HEK293 (cell line): ENCODE measurements around the gene IL4R.

Experiments
- CTCF ChIA-PET: fragments of 350-600 bp; formaldehyde crosslinking; extraction: SDS; loops from one replicate; lab custom pipeline; 2021; ENCODE audit warnings: antibody characterized with exemption; lab: Yijun Ruan, JAX
- POLR2A ChIA-PET: fragments of 300-600 bp; formaldehyde crosslinking; extraction: SDS; loops from one replicate; lab custom pipeline; 2020; ENCODE audit warnings: antibody characterized with exemption, inconsistent platforms; lab: Yijun Ruan, JAX
- H3K27ac ChIP-seq: fragments of 200-500 bp; sonication (Bioruptor generic); 2 replicates; pipeline ENCODE4 v1.5.1; 2014; ENCODE audit warnings: low read depth, low read length, control low read depth, inconsistent platforms; ENCODE audit errors: extremely low read depth
- H3K36me3 ChIP-seq, 2 experiments: fragments of 200-500 bp in 1 of 2; sonication (Bioruptor generic) in 1 of 2; 1 replicate in 1 of 2; 2 replicates in 1 of 2; pipeline ENCODE4 v1.5.1; 2014 to 2017; ENCODE audit warnings: inconsistent platforms in 2 of 2, low read length in 2 of 2; ENCODE audit not compliant: control insufficient read depth in 2 of 2, insufficient read depth in 1 of 2
- H3K4me1 ChIP-seq: fragments of 200-500 bp; sonication (Bioruptor generic); 2 replicates; pipeline ENCODE4 v1.5.1; 2014; ENCODE audit warnings: mild to moderate bottlenecking, low read length, inconsistent platforms; ENCODE audit not compliant: control insufficient read depth, insufficient read depth
- H3K4me3 ChIP-seq: 2 replicates; pipeline ENCODE4 v1.5.1; 2011; ENCODE audit warnings: low read depth, mild to moderate bottlenecking, control low read depth, low read length, moderate library complexity
- H3K9me3 ChIP-seq: fragments of 200-500 bp; sonication (Bioruptor generic); 2 replicates; pipeline ENCODE4 v1.5.1; 2014; ENCODE audit warnings: low read depth, low read length, inconsistent platforms; ENCODE audit not compliant: control insufficient read depth, insufficient read depth
- HOXC10 ChIP-seq: sonication (generic); formaldehyde crosslinking; IDR thresholded peaks from 2 replicates; pipeline ENCODE4 v1.8.1; 2023; ENCODE audit warnings: mild to moderate bottlenecking, missing genetic modification reagents
- SALL2 ChIP-seq: fragments of 450-650 bp; formaldehyde crosslinking; IDR thresholded peaks from 2 replicates; pipeline ENCODE4 v1.5.0; 2017; ENCODE audit warnings: missing biosample characterization, mild to moderate bottlenecking, missing genetic modification characterization, borderline replicate concordance
- ZNF202 ChIP-seq: fragments of 450-650 bp; formaldehyde crosslinking; IDR thresholded peaks from 2 replicates; pipeline ENCODE4 v1.5.1; 2016; ENCODE audit warnings: missing biosample characterization, missing genetic modification characterization, borderline replicate concordance
- ZNF24 ChIP-seq: fragments of 450-650 bp; formaldehyde crosslinking; IDR thresholded peaks from 2 replicates; pipeline ENCODE4 v1.5.1; 2016; ENCODE audit warnings: missing biosample characterization, missing genetic modification characterization
- ZNF37A ChIP-seq: fragments of 450-650 bp; IDR thresholded peaks from 2 replicates; pipeline ENCODE4 v1.5.1; 2018; ENCODE audit warnings: missing biosample characterization, missing genetic modification characterization
- ZNF394 ChIP-seq: fragments of 450-650 bp; formaldehyde crosslinking; IDR thresholded peaks from 2 replicates; pipeline ENCODE4 v1.5.1; 2016; ENCODE audit warnings: missing biosample characterization, missing genetic modification characterization, mild to moderate bottlenecking, moderate library complexity, borderline replicate concordance
- ZNF501 ChIP-seq: fragments of 450-650 bp; formaldehyde crosslinking; IDR thresholded peaks from 2 replicates; pipeline ENCODE4 v1.5.1; 2016; ENCODE audit warnings: missing biosample characterization, missing genetic modification characterization
- ZNF621 ChIP-seq: fragments of 450-650 bp; formaldehyde crosslinking; IDR thresholded peaks from 2 replicates; pipeline ENCODE4 v1.5.1; 2017; ENCODE audit warnings: missing biosample characterization, missing genetic modification characterization
- ZNF660 ChIP-seq: fragments of 450-650 bp; IDR thresholded peaks from 2 replicates; pipeline ENCODE4 v1.5.1; 2018; ENCODE audit warnings: missing biosample characterization, mild to moderate bottlenecking, missing genetic modification characterization
- ZNF664 ChIP-seq: fragments of 450-650 bp; formaldehyde crosslinking; IDR thresholded peaks from 2 replicates; pipeline ENCODE4 v1.5.1; 2016; ENCODE audit warnings: missing biosample characterization, missing genetic modification characterization
- ZNF670 ChIP-seq: fragments of 450-650 bp; formaldehyde crosslinking; IDR thresholded peaks from 2 replicates; pipeline ENCODE4 v1.5.1; 2016; ENCODE audit warnings: missing biosample characterization, missing genetic modification characterization, low read depth
- ZNF785 ChIP-seq: fragments of 450-650 bp; formaldehyde crosslinking; IDR thresholded peaks from 2 replicates; pipeline ENCODE4 v1.5.1; 2016; ENCODE audit warnings: missing biosample characterization, missing genetic modification characterization
- TF ChIP-seq, protein P1 (sequence below): fragments of 450-650 bp; formaldehyde crosslinking; IDR thresholded peaks from 2 replicates; pipeline ENCODE4 v1.5.1; 2016; ENCODE audit warnings: missing biosample characterization, missing genetic modification characterization, low read depth
- TF ChIP-seq, protein P2 (sequence below): fragments of 450-650 bp; IDR thresholded peaks from 2 replicates; pipeline ENCODE4 v1.5.1; 2018; ENCODE audit warnings: missing biosample characterization, missing genetic modification characterization

Gene IL4R

DNA sequence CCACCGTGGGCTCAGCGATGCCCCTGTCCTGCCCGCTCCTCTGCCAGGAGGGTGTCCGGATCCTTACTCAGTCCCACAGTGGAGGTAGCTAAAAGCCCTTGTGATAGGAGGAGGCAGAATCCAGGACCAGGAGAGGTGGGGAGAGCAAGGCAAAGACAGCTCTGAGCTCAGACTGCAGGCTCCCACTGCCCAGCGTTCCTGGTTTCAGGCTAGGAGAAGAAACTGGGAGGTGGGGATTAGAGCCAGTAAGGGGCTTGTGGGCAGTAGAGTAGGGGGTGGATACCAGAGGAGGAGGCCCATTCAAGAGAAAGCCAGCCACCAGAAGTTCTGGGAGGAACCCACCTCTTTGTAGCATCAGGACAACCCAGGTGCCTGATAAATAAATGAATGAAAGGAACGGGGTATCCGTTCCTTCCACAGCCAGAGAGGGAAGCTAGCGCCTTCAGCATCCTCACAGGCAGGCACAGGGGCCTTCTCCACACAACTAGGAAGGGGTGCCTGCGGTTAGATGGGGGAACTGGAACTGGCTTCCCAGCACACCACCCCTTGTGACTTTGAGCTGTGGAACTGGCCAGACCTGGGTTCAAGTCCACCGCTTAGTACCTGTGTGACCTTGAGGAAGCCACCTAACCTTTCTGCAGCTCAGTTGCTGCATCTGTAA lies 90.5 kb downstream of the IL4R start:
- no peak overlapping the region for H3K4me3 ChIP-seq
- no peak overlapping the region for H3K27ac ChIP-seq
- TF ChIP-seq ZNF670 (tag by site-specific recombination) (no peak), ZNF24 (no peak)
- TF ChIP-seq, all 188 proteins: peak for 0
- Histone ChIP-seq H3K4me1 (no peaks in the 10 kb centered on the region), H3K36me3 (no peaks in the 10 kb centered on the region), H3K9me3 (no peaks in the 10 kb centered on the region)
- ChIA-PET CTCF (interaction anchor here (0.6 to 1.3 kb wide), 2 partner anchors 36 to 200 kb away, joined by 3 to 4 read pairs; no protein-coding TSS in a partner anchor), POLR2A (no interaction called here)

DNA sequence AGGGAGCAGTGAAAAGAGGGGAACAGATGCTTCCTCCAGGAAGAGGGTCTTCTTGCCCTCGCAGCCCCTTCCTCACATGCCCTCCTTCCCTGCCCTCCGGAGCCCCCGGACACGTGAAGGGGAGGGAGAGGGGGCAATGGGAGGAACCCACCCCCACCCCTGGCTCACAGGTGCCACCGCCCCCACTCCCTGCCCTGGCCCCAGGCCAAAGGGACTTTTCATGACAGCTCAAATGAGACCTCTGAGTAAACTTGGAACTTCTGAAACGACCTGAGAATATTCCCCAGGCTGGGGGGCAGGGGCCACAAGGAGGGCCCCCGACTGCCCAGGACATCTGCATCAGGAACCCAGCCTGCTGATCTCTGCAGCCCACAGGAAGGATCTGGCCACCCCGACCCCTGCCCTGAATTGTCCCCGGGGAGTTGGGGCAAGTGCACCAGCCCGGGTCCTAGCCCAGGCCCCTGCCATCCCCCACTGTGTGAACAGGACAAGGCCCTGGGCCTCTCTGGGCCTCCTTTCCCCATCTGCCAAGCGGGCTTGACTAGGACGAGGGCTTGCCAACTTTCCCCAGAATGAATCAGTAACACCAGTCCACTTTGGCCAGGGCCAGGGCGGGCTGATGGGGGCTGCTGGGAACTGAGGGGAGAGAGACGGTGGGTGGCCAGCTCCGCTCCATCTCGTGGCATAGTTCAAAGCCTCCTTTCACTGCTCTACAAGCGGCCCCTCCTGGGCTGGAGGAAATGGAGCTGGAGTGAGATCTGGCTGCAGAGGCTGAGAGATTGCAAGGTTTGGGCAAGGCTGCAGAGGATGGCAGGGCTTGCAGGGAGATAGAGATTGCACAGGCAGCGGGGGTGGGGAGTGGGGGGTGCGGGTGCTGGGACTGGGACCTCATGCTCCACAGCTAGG lies 92.0 kb downstream of the IL4R start:
- no peaks in the 10 kb centered on the region for H3K4me1 ChIP-seq
- H3K27ac ChIP-seq = no peak overlapping the region
- H3K36me3 ChIP-seq = no peaks in the 10 kb centered on the region
- ChIA-PET POLR2A (no interaction called here), CTCF (interaction anchor here (1.3 kb wide), 1 partner anchor 38 kb away, joined by 4 read pairs; no protein-coding TSS in a partner anchor)
- no peaks in the 10 kb centered on the region for H3K9me3 ChIP-seq
- TF ChIP-seq ZNF664 (no peak), ZNF660 (tag by site-specific recombination) (no peak)
- H3K4me3 ChIP-seq = no peak overlapping the region

DNA sequence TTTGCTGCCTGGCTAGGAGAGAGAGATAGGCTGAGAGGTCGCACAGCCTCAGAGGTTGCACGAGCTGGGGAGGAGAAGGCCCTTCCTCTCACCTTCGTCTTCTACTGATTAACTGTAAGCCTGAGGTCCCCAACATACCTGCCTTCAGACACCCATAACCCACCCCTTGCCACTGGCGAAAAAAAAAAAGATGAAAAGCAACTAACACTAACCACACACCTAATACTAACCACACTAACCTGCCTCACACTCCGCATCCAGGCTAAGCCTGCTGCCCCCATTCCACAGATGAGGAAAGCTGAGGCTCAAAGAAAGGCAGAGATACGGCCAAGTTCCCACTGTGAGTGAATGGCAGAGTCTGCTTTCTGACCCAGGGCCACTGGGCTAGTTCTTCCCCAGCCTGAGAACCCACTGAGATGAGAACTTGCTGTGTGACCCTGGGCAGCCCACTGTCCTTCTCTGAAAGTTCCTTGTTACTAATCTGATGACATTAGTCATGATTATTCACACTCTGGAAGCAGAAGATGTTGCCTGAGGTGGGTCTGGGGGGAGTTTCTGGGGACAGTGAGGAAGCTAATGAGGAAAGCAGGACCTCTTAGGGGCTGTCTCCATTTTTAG lies 92.8 kb downstream of the IL4R start:
- Histone ChIP-seq H3K4me1 (no peaks in the 10 kb centered on the region), H3K9me3 (no peaks in the 10 kb centered on the region), H3K36me3 (no peaks in the 10 kb centered on the region), H3K27ac (no peak overlapping the region), H3K4me3 (no peak overlapping the region)
- CTCF ChIA-PET = interaction anchor here (0.6 kb wide), 1 partner anchor 142 kb away, joined by 3 read pairs; no protein-coding TSS in a partner anchor
- TF ChIP-seq ZNF37A (tag by site-specific recombination) (no peak), ZNF501 (no peak), ZNF621 (tag by site-specific recombination) (no peak), ZNF202 (tag by site-specific recombination) (no peak), SALL2 (tag by site-specific recombination) (no peak), HOXC10 (no peak), ZNF394 (tag by site-specific recombination) (no peak), ZNF785 (tag by site-specific recombination) (no peak)
- TF ChIP-seq, protein P1, sequence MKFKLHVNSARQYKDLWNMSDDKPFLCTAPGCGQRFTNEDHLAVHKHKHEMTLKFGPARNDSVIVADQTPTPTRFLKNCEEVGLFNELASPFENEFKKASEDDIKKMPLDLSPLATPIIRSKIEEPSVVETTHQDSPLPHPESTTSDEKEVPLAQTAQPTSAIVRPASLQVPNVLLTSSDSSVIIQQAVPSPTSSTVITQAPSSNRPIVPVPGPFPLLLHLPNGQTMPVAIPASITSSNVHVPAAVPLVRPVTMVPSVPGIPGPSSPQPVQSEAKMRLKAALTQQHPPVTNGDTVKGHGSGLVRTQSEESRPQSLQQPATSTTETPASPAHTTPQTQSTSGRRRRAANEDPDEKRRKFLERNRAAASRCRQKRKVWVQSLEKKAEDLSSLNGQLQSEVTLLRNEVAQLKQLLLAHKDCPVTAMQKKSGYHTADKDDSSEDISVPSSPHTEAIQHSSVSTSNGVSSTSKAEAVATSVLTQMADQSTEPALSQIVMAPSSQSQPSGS (tag by site-specific recombination) = no peak
- TF ChIP-seq, protein P2, sequence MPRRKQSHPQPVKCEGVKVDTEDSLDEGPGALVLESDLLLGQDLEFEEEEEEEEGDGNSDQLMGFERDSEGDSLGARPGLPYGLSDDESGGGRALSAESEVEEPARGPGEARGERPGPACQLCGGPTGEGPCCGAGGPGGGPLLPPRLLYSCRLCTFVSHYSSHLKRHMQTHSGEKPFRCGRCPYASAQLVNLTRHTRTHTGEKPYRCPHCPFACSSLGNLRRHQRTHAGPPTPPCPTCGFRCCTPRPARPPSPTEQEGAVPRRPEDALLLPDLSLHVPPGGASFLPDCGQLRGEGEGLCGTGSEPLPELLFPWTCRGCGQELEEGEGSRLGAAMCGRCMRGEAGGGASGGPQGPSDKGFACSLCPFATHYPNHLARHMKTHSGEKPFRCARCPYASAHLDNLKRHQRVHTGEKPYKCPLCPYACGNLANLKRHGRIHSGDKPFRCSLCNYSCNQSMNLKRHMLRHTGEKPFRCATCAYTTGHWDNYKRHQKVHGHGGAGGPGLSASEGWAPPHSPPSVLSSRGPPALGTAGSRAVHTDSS (tag by site-specific recombination) = no peak
- POLR2A ChIA-PET = no interaction called here
